Measurements from ENCODE around the gene POLR3K.

- TF ChIP-seq CTCF (IDR thresholded peaks at IDR 0.05; ENCODE audit: insufficient read depth, low read length) (no peak), POLR2AphosphoS5 (IDR thresholded peaks at IDR 0.05; ENCODE audit: low read depth) (no peak), REST (IDR thresholded peaks at IDR 0.05; ENCODE audit: insufficient replicate concordance, low read depth) (no peak), GABPA (IDR thresholded peaks at IDR 0.05; ENCODE audit: low read depth) (no peak)
Measured at GRCh38 chr16:57711-58110, 4.3 kb upstream of the POLR3K start.

Measured in HL-60 (cell line).